K562 (cell line): ENCODE measurements around the gene PPP6R3. TPM values are rescaled to one million over a fixed set of nuclear protein-coding genes. Genes with fewer than 3 reads are reported as not detected.

Source experiments
- ATAC-seq: fragments of 200-7000 bp; cut with Tn5 transposase; 3 replicates; pipeline ENCODE4 v1.9.1; 2020; ENCODE audit warnings: moderate library complexity
- BruUV-seq: library from RNA; stranded (reverse); fragments of 400-500 nt; replicated peaks from 2 replicates; lab custom pipeline; 2021; lab: Mats Ljungman, UMichigan
- CTCF ChIA-PET: fragments of 300-600 bp; formaldehyde crosslinking; extraction: SDS; loops from one replicate; lab custom pipeline; 2021; ENCODE audit warnings: low intra/inter-chr PET ratio; lab: Yijun Ruan, JAX
- POLR2A ChIA-PET: fragments of 300-600, 350-650 bp; sonication (Branson Sonifier 250); formaldehyde crosslinking; extraction: SDS; loops from one replicate; lab custom pipeline; 2021; ENCODE audit warnings: antibody characterized with exemption, inconsistent platforms; lab: Yijun Ruan, JAX
- DNase-seq, 4 experiments: peaks; one replicate each; pipeline versions ENCODE4 v3.0.0 to v3.0.0-alpha.2; 2011 to 2018; ENCODE audit warnings: low spot score in 3 of 4, mixed read lengths in 3 of 4; ENCODE audit errors: extremely low read depth in 1 of 4
- FAIRE-seq: peaks from 2 replicates; lab custom pipeline; 2011; peaks lifted over from hg19 to GRCh38; lab: Jason Lieb, UNC
- H2AFZ ChIP-seq: 2 replicates; pipeline ENCODE4 v1.6.0; 2011; ENCODE audit warnings: low read depth, low read length, control low read depth, inconsistent platforms
- H3K27ac ChIP-seq: fragments of 200-600 bp; 3 replicates; pipeline ENCODE4 v1.8.0; 2011; ENCODE audit warnings: low read depth, mild to moderate bottlenecking, control low read depth, inconsistent platforms, low read length, moderate library complexity, mixed read lengths; ENCODE audit errors: extremely low read depth
- H3K27me3 ChIP-seq, 2 experiments: fragments of 300-600 bp in 1 of 2; 2 replicates in 1 of 2; 3 replicates in 1 of 2; pipeline versions ENCODE4 v1.6.0 to v1.8.0; 2011; ENCODE audit warnings: inconsistent platforms in 2 of 2, low read length in 2 of 2, mild to moderate bottlenecking in 1 of 2, mixed read lengths in 1 of 2, moderate library complexity in 1 of 2; ENCODE audit not compliant: control insufficient read depth in 2 of 2, insufficient read depth in 2 of 2
- H3K36me3 ChIP-seq: fragments of 300-600 bp; 3 replicates; pipeline ENCODE4 v1.8.0; 2011; ENCODE audit warnings: mild to moderate bottlenecking, low read length, inconsistent platforms; ENCODE audit not compliant: control insufficient read depth, insufficient read depth
- H3K4me1 ChIP-seq, 2 experiments: fragments of 200-600 bp in 1 of 2; replicated peaks in 1 of 2; 2 replicates in 1 of 2; 3 replicates in 1 of 2; pipeline versions ENCODE4 v1.5.1 to v1.8.0; 2011; ENCODE audit warnings: inconsistent platforms in 2 of 2, low read length in 2 of 2, mild to moderate bottlenecking in 1 of 2, mixed read lengths in 1 of 2, moderate library complexity in 1 of 2; ENCODE audit not compliant: control insufficient read depth in 2 of 2, insufficient read depth in 2 of 2
- H3K4me2 ChIP-seq: 2 replicates; pipeline ENCODE4 v1.6.1; 2011; ENCODE audit warnings: low read length, control low read depth, inconsistent platforms, mixed read lengths; ENCODE audit not compliant: insufficient read depth
- H3K4me3 ChIP-seq: fragments of 200-600 bp; sonication (generic), shearing (Covaris generic); 2 replicates; pipeline ENCODE4 v1.5.1; 2016; ENCODE audit warnings: control low read depth, inconsistent platforms
- H3K79me2 ChIP-seq: fragments of 200-600 bp; 3 replicates; pipeline ENCODE4 v1.8.0; 2011; ENCODE audit warnings: low read length, inconsistent platforms; ENCODE audit not compliant: control insufficient read depth, insufficient read depth
- H3K9ac ChIP-seq, 2 experiments: 2 replicates each; pipeline versions ENCODE4 v1.6.0 to v1.6.1; 2011; ENCODE audit warnings: low read depth in 2 of 2, low read length in 2 of 2, control low read depth in 1 of 2, inconsistent platforms in 1 of 2, mild to moderate bottlenecking in 1 of 2, mixed read lengths in 1 of 2; ENCODE audit not compliant: insufficient read depth in 1 of 2
- H3K9me1 ChIP-seq: one replicate; pipeline ENCODE4 v1.6.0; 2011; ENCODE audit warnings: inconsistent platforms, mild to moderate bottlenecking, low read length, moderate library complexity; ENCODE audit not compliant: control insufficient read depth, insufficient read depth
- H3K9me3 ChIP-seq: replicated peaks from 2 replicates; pipeline ENCODE4 v1.5.1; 2011; ENCODE audit warnings: low read depth, low read length, inconsistent platforms; ENCODE audit not compliant: control insufficient read depth, insufficient read depth
- H4K20me1 ChIP-seq: replicated peaks from 2 replicates; pipeline ENCODE4 v1.6.1; 2011; ENCODE audit warnings: low read length, inconsistent platforms, mixed read lengths; ENCODE audit not compliant: control insufficient read depth, insufficient read depth
- CLOCK ChIP-seq: fragments of 250-450 bp; sonication (Bioruptor Pico); IDR thresholded peaks from 2 replicates; pipeline ENCODE4 v1.4.0; 2020; ENCODE audit warnings: mild to moderate bottlenecking, moderate library complexity, borderline replicate concordance
- MLLT1 ChIP-seq, 2 experiments: fragments of 450-650 bp; IDR thresholded peaks; 2 replicates each; pipeline ENCODE4 v1.6.1; 2016
- SRF ChIP-seq, 2 experiments: fragments of 250-450, 450-650 bp in 1 of 2; sonication (Bioruptor Pico) in 1 of 2; sonication (generic) in 1 of 2; formaldehyde crosslinking; IDR thresholded peaks; 2 replicates each; pipeline versions ENCODE4 v1.5.0 to v1.5.1; 2020 to 2022; ENCODE audit warnings: mild to moderate bottlenecking in 1 of 2, missing genetic modification reagents in 1 of 2
- ZNF584 ChIP-seq: fragments of 200-800 bp; sonication (Bioruptor generic); IDR thresholded peaks from 2 replicates; pipeline ENCODE4 v1.6.1; 2016; ENCODE audit warnings: low read depth, mild to moderate bottlenecking, missing genetic modification characterization, missing compliant biosample characterization
- ZNF655 ChIP-seq: fragments of 250-450 bp; sonication (Bioruptor Pico); IDR thresholded peaks from 2 replicates; pipeline ENCODE4 v1.5.0; 2021
- WGBS: fragments of 100-300 bp; shearing (Covaris generic); methylation state at CpG from one replicate; pipeline ENCODE4 v1.1.6; 2016; ENCODE audit warnings: low coverage, mixed read lengths; ENCODE audit not compliant: insufficient coverage; ENCODE audit errors: missing lambda C conversion rate; 5-methylcytosine and 5-hydroxymethylcytosine counted together
- in situ Hi-C: fragments of 300-500 bp; cut with MboI; formaldehyde crosslinking; loops from 4 replicates; pipeline ENCODE4 v1.15.0; 2018; ENCODE audit warnings: inconsistent platforms, mixed read lengths
- intact Hi-C: fragments of 100-400 bp; cut with micrococcal nuclease; formaldehyde crosslinking; loops from 2 replicates; pipeline ENCODE4 v1.14.2; 2022
- polyA plus RNA-seq, 8 experiments: library from polyadenylated mRNA; depleted of rRNA in 4 of 8; stranded (reverse) in 5 of 8; unstranded in 3 of 8; fragments of >200 nt; fragmentation: Nextera tagmentation in 2 of 8; fragmentation: Illumina TruSeq in 1 of 8; extraction: Ambion mirVana in 2 of 8; extraction: Trizol in 1 of 8; gene quantifications; 2 replicates each; pipeline versions ENCODE4 v1.2.1 to v1.2.3, GENCODE V29; 2011 to 2014; ENCODE audit warnings: inconsistent platforms in 1 of 8, missing spikeins in 1 of 8
- total RNA-seq, 7 experiments: library from RNA; depleted of rRNA in 6 of 7; stranded (reverse); fragments of >200 nt in 6 of 7; fragmentation: Illumina TruSeq in 2 of 7; extraction: Trizol in 2 of 7; gene quantifications; 2 replicates each; pipeline versions ENCODE4 v1.2.1 to v1.2.3, GENCODE V29; 2011 to 2021; ENCODE audit warnings: low replicate concordance in 1 of 7

PPP6R3 gene
- total and polyA plus RNA-seq, 9 of the 15 experiments (the other 6 are each of a cell fraction or from before 2014, with no cell fraction given): 20.3 to 117 (median 80.6) TPM

GRCh38 chr11:68543594-68543993 is 83.0 kb downstream of the PPP6R3 start:
- H3K9me3 ChIP-seq: no peaks in the 10 kb centered on the region
- no TSS peak for BruUV-seq
- H3K9ac ChIP-seq: no peak overlapping the region
- ChIA-PET POLR2A (no interaction called here), CTCF (no interaction called here)
- TF ChIP-seq ZNF655 (CRISPR knock-in tag) (no peak), SRF (CRISPR knock-in tag; IDR thresholded peaks at IDR 0.05) (no peak)
- in situ Hi-C loops (no loop called here), intact Hi-C loops (no loop called here)
- peaks cover 90% of the 10 kb centered on the region for H3K36me3 ChIP-seq
- no peak for DNase-seq
- H4K20me1 ChIP-seq: peaks cover 5% of the 10 kb centered on the region; the same call in 1 of the 2 replicates
- H3K4me2 ChIP-seq: no peak overlapping the region
- H3K27me3 ChIP-seq: no peaks in the 10 kb centered on the region
- no peak for ATAC-seq
- H3K9me1 ChIP-seq: peaks cover 4% of the 10 kb centered on the region
- 0 out of 5 replicates have a peak, but pooled peaks cover 0 to 3% of the 10 kb centered on the region in 2 experiments for H3K4me1 ChIP-seq
- H3K4me3 ChIP-seq: no peak overlapping the region
- no peak overlapping the region for H2AFZ ChIP-seq
- WGBS: 90% methylated on average over 8 of the region's 8 CpGs
- FAIRE-seq: no peak
- peaks cover 33% of the 10 kb centered on the region; the same call in 1 of the 3 replicates for H3K79me2 ChIP-seq
- no peak overlapping the region for H3K27ac ChIP-seq

- no peaks in the 10 kb centered on the region for H3K27me3 ChIP-seq
- H3K79me2 ChIP-seq: peaks cover 28% of the 10 kb centered on the region; the same call in 1 of the 3 replicates
- no peak overlapping the region for H3K27ac ChIP-seq
- H2AFZ ChIP-seq: no peak overlapping the region
- no TSS peak for BruUV-seq
- DNase-seq (no peak), ATAC-seq (no peak), FAIRE-seq (no peak)
- no peak overlapping the region for H3K4me2 ChIP-seq
- POLR2A ChIA-PET: interaction anchor here (1.1 kb wide), 1 partner anchor 10 kb away, joined by 3 read pairs; no protein-coding TSS in a partner anchor
- H3K9me3 ChIP-seq: no peaks in the 10 kb centered on the region
- intact Hi-C loops: no loop called here
- peaks cover 4% of the 10 kb centered on the region for H3K9me1 ChIP-seq
- in situ Hi-C loops: no loop called here
- H3K4me3 ChIP-seq: no peak overlapping the region
- peaks cover 90% of the 10 kb centered on the region for H3K36me3 ChIP-seq
- peaks cover 5% of the 10 kb centered on the region; the same call in 1 of the 2 replicates for H4K20me1 ChIP-seq
- H3K9ac ChIP-seq: no peak overlapping the region
- CTCF ChIA-PET: no interaction called here
- H3K4me1 ChIP-seq: 0 out of 5 replicates have a peak, but pooled peaks cover 0 to 3% of the 10 kb centered on the region in 2 experiments
- TF ChIP-seq CLOCK (CRISPR knock-in tag): no peak
- no peak for TF ChIP-seq MLLT1 (IDR thresholded peaks at IDR 0.05)
- no peak for TF ChIP-seq ZNF655 (CRISPR knock-in tag)
- TF ChIP-seq ZNF584 (CRISPR knock-in tag): no peak
Observed at GRCh38 chr11:68545347-68545746, 84.8 kb downstream of the PPP6R3 start.
